Skin epidermis (tissue), 12 donors: ENCODE measurements around the gene NDUFB5.

Experiments used
- H3K27ac ChIP-seq, 21 experiments: fragments of 200-600 bp; sonication (generic) in 11 of 21; one replicate each; pipeline ENCODE4 v1.5.0; 2020; ENCODE audit warnings: mild to moderate bottlenecking in 3 of 21, inconsistent platforms in 2 of 21, moderate library complexity in 2 of 21
- H3K4me3 ChIP-seq, 7 experiments: fragments of 200-600 bp; sonication (generic) in 2 of 7; one replicate each; pipeline ENCODE4 v1.5.0; 2020; ENCODE audit warnings: inconsistent platforms in 2 of 7, mild to moderate bottlenecking in 2 of 7, moderate library complexity in 1 of 7

Gene NDUFB5

GRCh38 chr3:179671309-179671708, 66.7 kb downstream of the NDUFB5 start:
- no peak overlapping the region for H3K4me3 ChIP-seq
- H3K27ac ChIP-seq: peak overlapping the region in 4 of 21 experiments; percentile 13 to 54 (median 38)

GRCh38 chr3:179671747-179672242, 67.2 kb downstream of the NDUFB5 start:
- Histone ChIP-seq H3K27ac (peak overlapping the region in 3 of 21 experiments; percentile 13 to 54 (median 26)), H3K4me3 (no peak overlapping the region)

GRCh38 chr3:179672918-179673317, 68.3 kb downstream of the NDUFB5 start:
- Histone ChIP-seq H3K27ac (peak overlapping the region in 1 of 21 experiments; percentile 3), H3K4me3 (no peak overlapping the region)

GRCh38 chr3:179673523-179673922, 68.9 kb downstream of the NDUFB5 start:
- Histone ChIP-seq H3K4me3 (no peak overlapping the region), H3K27ac (no peak overlapping the region)

GRCh38 chr3:179676081-179676480, 71.5 kb downstream of the NDUFB5 start:
- Histone ChIP-seq H3K4me3 (no peak overlapping the region), H3K27ac (no peak overlapping the region)
